Ramos (cell line): ENCODE results near the gene EXOSC9.

Experiments used
- in situ Hi-C: fragments of 300-500 bp; cut with MboI; formaldehyde crosslinking; loops from one replicate; pipeline ENCODE4 v1.14.3; 2022; ENCODE audit warnings: low sequenced_read_pairs; ENCODE audit not compliant: unreplicated experiment

The EXOSC9 gene

GRCh38 chr4:121786221-121786620 lies 14.9 kb upstream of the EXOSC9 start:
- in situ Hi-C loops, result no loop called here

GRCh38 chr4:121788896-121789295 lies 12.2 kb upstream of the EXOSC9 start:
- in situ Hi-C loops, result no loop called here

GRCh38 chr4:121789455-121789854 lies 11.7 kb upstream of the EXOSC9 start:
- in situ Hi-C loops, result no loop called here

- in situ Hi-C loops, result no loop called here
Measured at GRCh38 chr4:121789960-121790829, 10.9 kb upstream of the EXOSC9 start.

GRCh38 chr4:121790976-121791375 lies 10.1 kb upstream of the EXOSC9 start:
- in situ Hi-C loops, result no loop called here

- in situ Hi-C loops, result no loop called here
Measured at GRCh38 chr4:121791481-121791880, 9.6 kb upstream of the EXOSC9 start.

GRCh38 chr4:121792966-121793365 lies 8.2 kb upstream of the EXOSC9 start:
- in situ Hi-C loops, result no loop called here

- in situ Hi-C loops, result no loop called here
Measured at GRCh38 chr4:121794505-121795188, 6.5 kb upstream of the EXOSC9 start.

GRCh38 chr4:121796283-121796682 lies 4.8 kb upstream of the EXOSC9 start:
- in situ Hi-C loops, result no loop called here

- in situ Hi-C loops, result no loop called here
Measured at GRCh38 chr4:121799208-121799823, 1.8 kb upstream of the EXOSC9 start.

- in situ Hi-C loops, result loop anchor here (25.0 kb wide), 1 partner anchor 1038 kb away; no protein-coding TSS in a partner anchor
Measured at GRCh38 chr4:121799867-121800501, 1.1 kb upstream of the EXOSC9 start.

GRCh38 chr4:121800638-121800960 lies 524 bp upstream of the EXOSC9 start:
- in situ Hi-C loops, result loop anchor here (25.0 kb wide), 1 partner anchor 1038 kb away; no protein-coding TSS in a partner anchor

- in situ Hi-C loops, result loop anchor here (25.0 kb wide), 1 partner anchor 1039 kb away; no protein-coding TSS in a partner anchor
Measured at GRCh38 chr4:121801715-121802075, 572 bp downstream of the EXOSC9 start.

- in situ Hi-C loops, result loop anchor here (25.0 kb wide), 1 partner anchor 1044 kb away; no protein-coding TSS in a partner anchor
Measured at GRCh38 chr4:121806411-121806810, 5.3 kb downstream of the EXOSC9 start.

GRCh38 chr4:121811122-121811521 lies 10.0 kb downstream of the EXOSC9 start:
- in situ Hi-C loops, result loop anchor here (25.0 kb wide), 1 partner anchor 1049 kb away; no protein-coding TSS in a partner anchor

- in situ Hi-C loops, result loop anchor here (25.0 kb wide), 1 partner anchor 1052 kb away; no protein-coding TSS in a partner anchor
Measured at GRCh38 chr4:121814756-121815155, 13.6 kb downstream of the EXOSC9 start.

GRCh38 chr4:121817006-121817405 lies 15.9 kb downstream of the EXOSC9 start:
- in situ Hi-C loops, result loop anchor here (25.0 kb wide), 1 partner anchor 1055 kb away; no protein-coding TSS in a partner anchor

GRCh38 chr4:121817701-121818100 lies 16.6 kb downstream of the EXOSC9 start:
- in situ Hi-C loops, result loop anchor here (25.0 kb wide), 1 partner anchor 1055 kb away; no protein-coding TSS in a partner anchor

GRCh38 chr4:121818215-121818614 lies 17.1 kb downstream of the EXOSC9 start:
- in situ Hi-C loops, result loop anchor here (25.0 kb wide), 1 partner anchor 1056 kb away; no protein-coding TSS in a partner anchor
